ENCODE results near the gene URGCP. TPM values are rescaled to one million over a fixed set of nuclear protein-coding genes. Genes with fewer than 3 reads are reported as not detected.

The URGCP gene
- polyA plus RNA-seq, 1 of the 3 experiments (the other 2 are of a cell fraction), result 22.9 TPM

DNA sequence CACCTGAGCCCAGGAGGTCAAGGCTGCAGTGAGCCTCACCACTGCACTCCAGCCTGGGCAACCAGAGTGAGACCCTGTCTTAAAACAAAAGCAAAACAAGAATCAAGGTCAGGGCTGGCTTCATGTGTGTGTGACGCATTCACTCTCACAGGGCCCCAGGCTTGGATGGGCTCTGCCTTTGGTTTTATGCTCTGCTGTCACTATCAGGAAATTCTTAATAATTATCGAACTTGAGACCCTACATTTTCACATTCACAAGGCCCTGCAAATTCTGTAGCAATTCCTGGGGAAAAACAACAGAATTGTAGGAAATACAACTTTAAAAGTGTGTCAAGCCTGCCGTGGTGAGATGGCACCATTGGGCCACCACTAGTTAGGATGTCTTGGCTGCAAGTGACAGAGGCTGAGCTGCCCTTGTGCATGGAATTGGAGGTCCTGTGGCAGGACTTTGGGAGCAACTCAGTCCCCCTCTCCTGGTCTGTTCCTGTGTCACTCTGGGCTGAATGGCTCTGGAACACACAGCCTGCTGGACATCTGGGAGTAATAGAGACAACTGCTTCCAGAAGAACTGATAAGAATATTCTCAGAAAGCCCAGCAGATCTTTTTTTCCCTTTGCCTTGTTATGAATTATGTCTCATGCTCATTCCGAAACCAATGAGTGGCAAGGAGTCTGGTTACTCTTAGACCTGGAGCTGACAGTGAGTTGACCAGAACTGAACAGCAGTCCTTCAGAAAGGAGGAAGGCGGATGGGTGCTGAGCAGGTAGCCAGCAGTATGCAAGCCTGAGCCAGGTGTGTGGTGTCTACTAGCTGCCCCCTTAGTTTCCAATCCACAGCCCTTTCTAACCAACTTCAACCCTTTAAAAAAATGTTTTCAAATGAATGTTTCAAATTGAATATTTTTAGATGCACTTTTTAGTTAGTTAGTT, 23.4 kb upstream of the URGCP start:
- ChIA-PET POLR2A (interaction anchor here (1.2 to 2.2 kb wide), 2 partner anchors 9 to 25 kb away, joined by 3 to 8 read pairs; no protein-coding TSS in a partner anchor), CTCF (interaction anchor here (2.2 to 2.7 kb wide), 2 partner anchors 25 to 91 kb away, joined by 7 to 8 read pairs; no protein-coding TSS in a partner anchor)
- Histone ChIP-seq H3K27ac (ENCODE audit: low read depth in 2 of 2, low read length in 1 of 2) (peak overlapping the region in 1 of 2 experiments; percentile 79; a peak in 2 of 4 replicates), H3K4me1 (ENCODE audit: control insufficient read depth in 1 of 2, insufficient read depth in 2 of 2, low read depth in 1 of 2, low read length in 1 of 2) (peaks cover 0 to 24% of the 10 kb centered on the region in 2 experiments; a peak in 1 of 4 replicates), H4K20me1 (ENCODE audit: insufficient read depth) (no peaks in the 10 kb centered on the region), H3K27me3 (ENCODE audit: insufficient read depth) (no peaks in the 10 kb centered on the region), H2AFZ (ENCODE audit: low read depth) (no peak overlapping the region), H3K79me2 (ENCODE audit: insufficient read depth) (no peaks in the 10 kb centered on the region), H3K4me2 (no peak overlapping the region), H3K9me2 (no peaks in the 10 kb centered on the region), H3K36me3 (replicated peaks in 1 of 2; ENCODE audit: control insufficient read depth in 1 of 2, insufficient read depth in 2 of 2, low read length in 1 of 2) (no peaks in the 10 kb centered on the region), H3K9me3 (no peaks in the 10 kb centered on the region), H3K9ac (no peak overlapping the region), H3K4me3 (ENCODE audit: low read depth in 2 of 2, low read length in 1 of 2) (no peak overlapping the region), H3F3A (replicated peaks; ENCODE audit: insufficient read depth) (peaks cover 5% of the 10 kb centered on the region)
- 86% methylated on average over 5 of the region's 5 CpGs for WGBS (ENCODE audit: low lambda C conversion rate)
- TF ChIP-seq, protein P1, sequence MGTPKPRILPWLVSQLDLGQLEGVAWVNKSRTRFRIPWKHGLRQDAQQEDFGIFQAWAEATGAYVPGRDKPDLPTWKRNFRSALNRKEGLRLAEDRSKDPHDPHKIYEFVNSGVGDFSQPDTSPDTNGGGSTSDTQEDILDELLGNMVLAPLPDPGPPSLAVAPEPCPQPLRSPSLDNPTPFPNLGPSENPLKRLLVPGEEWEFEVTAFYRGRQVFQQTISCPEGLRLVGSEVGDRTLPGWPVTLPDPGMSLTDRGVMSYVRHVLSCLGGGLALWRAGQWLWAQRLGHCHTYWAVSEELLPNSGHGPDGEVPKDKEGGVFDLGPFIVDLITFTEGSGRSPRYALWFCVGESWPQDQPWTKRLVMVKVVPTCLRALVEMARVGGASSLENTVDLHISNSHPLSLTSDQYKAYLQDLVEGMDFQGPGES (IDR thresholded peaks at IDR 0.05; ENCODE audit: low read depth, low read length), result no peak
- no peak for TF ChIP-seq TAF1 (IDR thresholded peaks at IDR 0.05; ENCODE audit: borderline replicate concordance, low read depth, low read length)
- TF ChIP-seq, protein P2, sequence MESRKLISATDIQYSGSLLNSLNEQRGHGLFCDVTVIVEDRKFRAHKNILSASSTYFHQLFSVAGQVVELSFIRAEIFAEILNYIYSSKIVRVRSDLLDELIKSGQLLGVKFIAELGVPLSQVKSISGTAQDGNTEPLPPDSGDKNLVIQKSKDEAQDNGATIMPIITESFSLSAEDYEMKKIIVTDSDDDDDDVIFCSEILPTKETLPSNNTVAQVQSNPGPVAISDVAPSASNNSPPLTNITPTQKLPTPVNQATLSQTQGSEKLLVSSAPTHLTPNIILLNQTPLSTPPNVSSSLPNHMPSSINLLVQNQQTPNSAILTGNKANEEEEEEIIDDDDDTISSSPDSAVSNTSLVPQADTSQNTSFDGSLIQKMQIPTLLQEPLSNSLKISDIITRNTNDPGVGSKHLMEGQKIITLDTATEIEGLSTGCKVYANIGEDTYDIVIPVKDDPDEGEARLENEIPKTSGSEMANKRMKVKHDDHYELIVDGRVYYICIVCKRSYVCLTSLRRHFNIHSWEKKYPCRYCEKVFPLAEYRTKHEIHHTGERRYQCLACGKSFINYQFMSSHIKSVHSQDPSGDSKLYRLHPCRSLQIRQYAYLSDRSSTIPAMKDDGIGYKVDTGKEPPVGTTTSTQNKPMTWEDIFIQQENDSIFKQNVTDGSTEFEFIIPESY (IDR thresholded peaks at IDR 0.05; ENCODE audit: borderline replicate concordance, low read depth), result no peak
- TF ChIP-seq EP300 (IDR thresholded peaks at IDR 0.05; ENCODE audit: borderline replicate concordance in 1 of 2, low read depth in 1 of 2, low read length in 1 of 2), result peak in 1 of 2 experiments; percentile 90; a peak in 2 of 4 replicates
- TF ChIP-seq MEF2A (IDR thresholded peaks at IDR 0.05; ENCODE audit: borderline replicate concordance, low read depth), result no peak
- TF ChIP-seq, protein P3, sequence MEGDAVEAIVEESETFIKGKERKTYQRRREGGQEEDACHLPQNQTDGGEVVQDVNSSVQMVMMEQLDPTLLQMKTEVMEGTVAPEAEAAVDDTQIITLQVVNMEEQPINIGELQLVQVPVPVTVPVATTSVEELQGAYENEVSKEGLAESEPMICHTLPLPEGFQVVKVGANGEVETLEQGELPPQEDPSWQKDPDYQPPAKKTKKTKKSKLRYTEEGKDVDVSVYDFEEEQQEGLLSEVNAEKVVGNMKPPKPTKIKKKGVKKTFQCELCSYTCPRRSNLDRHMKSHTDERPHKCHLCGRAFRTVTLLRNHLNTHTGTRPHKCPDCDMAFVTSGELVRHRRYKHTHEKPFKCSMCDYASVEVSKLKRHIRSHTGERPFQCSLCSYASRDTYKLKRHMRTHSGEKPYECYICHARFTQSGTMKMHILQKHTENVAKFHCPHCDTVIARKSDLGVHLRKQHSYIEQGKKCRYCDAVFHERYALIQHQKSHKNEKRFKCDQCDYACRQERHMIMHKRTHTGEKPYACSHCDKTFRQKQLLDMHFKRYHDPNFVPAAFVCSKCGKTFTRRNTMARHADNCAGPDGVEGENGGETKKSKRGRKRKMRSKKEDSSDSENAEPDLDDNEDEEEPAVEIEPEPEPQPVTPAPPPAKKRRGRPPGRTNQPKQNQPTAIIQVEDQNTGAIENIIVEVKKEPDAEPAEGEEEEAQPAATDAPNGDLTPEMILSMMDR (IDR thresholded peaks at IDR 0.05), result no peak
- TF ChIP-seq NRF1 (IDR thresholded peaks at IDR 0.05; ENCODE audit: low read depth, low read length), result no peak
- peak; percentile 29; the same call in 1 of the 2 replicates for TF ChIP-seq TCF12 (IDR thresholded peaks at IDR 0.05)
- TF ChIP-seq RFX5 (IDR thresholded peaks at IDR 0.05; ENCODE audit: low read length), result no peak
- TF ChIP-seq FOSL2 (IDR thresholded peaks at IDR 0.05; ENCODE audit: borderline replicate concordance, low read depth), result no peak
- no peak for TF ChIP-seq GATA2 (CRISPR knock-in tag; IDR thresholded peaks at IDR 0.05)
- no peak for TF ChIP-seq SIN3A (IDR thresholded peaks at IDR 0.05; ENCODE audit: borderline replicate concordance, low read depth, low read length)
- TF ChIP-seq MXI1 (IDR thresholded peaks at IDR 0.05; ENCODE audit: low read depth, low read length), result 0 out of 2 replicates have a peak, but pooled peaks have one; percentile 16
- no peak for TF ChIP-seq POLR2AphosphoS5 (IDR thresholded peaks at IDR 0.05; ENCODE audit: low read depth, low read length)
- peak; percentile 59 for TF ChIP-seq CHD2 (IDR thresholded peaks at IDR 0.05; ENCODE audit: low read length, partially characterized antibody)
- no peak for TF ChIP-seq RXRA (IDR thresholded peaks at IDR 0.05; ENCODE audit: borderline replicate concordance, low read depth)
- no peak for TF ChIP-seq NFIC (IDR thresholded peaks at IDR 0.05; ENCODE audit: borderline replicate concordance)
- TF ChIP-seq RCOR1 (IDR thresholded peaks at IDR 0.05; ENCODE audit: low read length), result peak; percentile 63; the same call in 1 of the 2 replicates
- TF ChIP-seq GABPA (IDR thresholded peaks at IDR 0.05; ENCODE audit: low read depth), result no peak
- TF ChIP-seq FOXM1 (IDR thresholded peaks at IDR 0.05; ENCODE audit: low read depth), result no peak
- DNase-seq, result peak; percentile 67

All from SK-N-SH (cell line).